ENCODE results near the gene GFI1B. TPM values are rescaled to one million over a fixed set of nuclear protein-coding genes. Genes with fewer than 3 reads are reported as not detected.
A peak's percentile ranks its signal among the peaks of the same experiment; 100 is the strongest.

Gene GFI1B
- total RNA-seq, 1 donor, result not detected

- Histone ChIP-seq H3K4me1 (ENCODE audit: insufficient read depth, low read length) (peaks cover 3% of the 10 kb centered on the region), H3K4me2 (ENCODE audit: insufficient read depth, low read length) (no peak overlapping the region), H3K27ac (ENCODE audit: low read depth, low read length) (no peak overlapping the region), H4K20me1 (ENCODE audit: insufficient read depth, low read length) (no peaks in the 10 kb centered on the region), H3K27me3 (ENCODE audit: insufficient read depth, low read length) (peaks cover 27% of the 10 kb centered on the region), H3K79me2 (ENCODE audit: insufficient read depth, low read length) (no peaks in the 10 kb centered on the region), H3K9me3 (ENCODE audit: low read depth, low read length) (no peaks in the 10 kb centered on the region), H3K36me3 (ENCODE audit: insufficient read depth, low read length) (no peaks in the 10 kb centered on the region), H3K4me3 (ENCODE audit: insufficient read depth, low read length) (no peak overlapping the region), H2AFZ (ENCODE audit: low read length) (no peak overlapping the region)
- TF ChIP-seq CTCF (IDR thresholded peaks at IDR 0.05; ENCODE audit: extremely low read depth, low read depth, low read length), result no peak
- peak; percentile 26 for DNase-seq (ENCODE audit: insufficient read length, low spot score, missing footprints)
Measured at GRCh38 chr9:133002147-133003070, 23.9 kb downstream of the GFI1B start.

GRCh38 chr9:133003071-133003461 is 24.6 kb downstream of the GFI1B start:
- Histone ChIP-seq H3K9me3 (ENCODE audit: low read depth, low read length) (no peaks in the 10 kb centered on the region), H3K4me3 (ENCODE audit: insufficient read depth, low read length) (no peak overlapping the region), H2AFZ (ENCODE audit: low read length) (no peak overlapping the region), H3K4me2 (ENCODE audit: insufficient read depth, low read length) (no peak overlapping the region), H3K27me3 (ENCODE audit: insufficient read depth, low read length) (peaks cover 27% of the 10 kb centered on the region), H3K27ac (ENCODE audit: low read depth, low read length) (no peak overlapping the region), H4K20me1 (ENCODE audit: insufficient read depth, low read length) (no peaks in the 10 kb centered on the region), H3K79me2 (ENCODE audit: insufficient read depth, low read length) (no peaks in the 10 kb centered on the region), H3K4me1 (ENCODE audit: insufficient read depth, low read length) (no peaks in the 10 kb centered on the region), H3K36me3 (ENCODE audit: insufficient read depth, low read length) (no peaks in the 10 kb centered on the region)
- DNase-seq (ENCODE audit: insufficient read length, low spot score, missing footprints), result no peak
- TF ChIP-seq CTCF (IDR thresholded peaks at IDR 0.05; ENCODE audit: extremely low read depth, low read depth, low read length), result no peak

- no peak for DNase-seq (ENCODE audit: insufficient read length, low spot score, missing footprints)
- Histone ChIP-seq H3K4me3 (ENCODE audit: insufficient read depth, low read length) (no peak overlapping the region), H3K36me3 (ENCODE audit: insufficient read depth, low read length) (no peaks in the 10 kb centered on the region), H2AFZ (ENCODE audit: low read length) (no peak overlapping the region), H3K27ac (ENCODE audit: low read depth, low read length) (no peak overlapping the region), H4K20me1 (ENCODE audit: insufficient read depth, low read length) (no peaks in the 10 kb centered on the region), H3K4me2 (ENCODE audit: insufficient read depth, low read length) (no peak overlapping the region), H3K4me1 (ENCODE audit: insufficient read depth, low read length) (no peaks in the 10 kb centered on the region), H3K79me2 (ENCODE audit: insufficient read depth, low read length) (no peaks in the 10 kb centered on the region), H3K27me3 (ENCODE audit: insufficient read depth, low read length) (peaks cover 27% of the 10 kb centered on the region), H3K9me3 (ENCODE audit: low read depth, low read length) (no peaks in the 10 kb centered on the region)
- no peak for TF ChIP-seq CTCF (IDR thresholded peaks at IDR 0.05; ENCODE audit: extremely low read depth, low read depth, low read length)
Measured at GRCh38 chr9:133003671-133004090, 25.2 kb downstream of the GFI1B start.

All from osteoblast (primary cell).